ENCODE results near the gene NUP210. TPM values are rescaled to one million over a fixed set of nuclear protein-coding genes. Genes with fewer than 3 reads are reported as not detected.

NUP210 gene
- total and polyA plus RNA-seq, 2 donors (not counting 3 experiments of a cell fraction or from before 2014, with no cell fraction given) = 0.14 to 0.84 TPM

DNA sequence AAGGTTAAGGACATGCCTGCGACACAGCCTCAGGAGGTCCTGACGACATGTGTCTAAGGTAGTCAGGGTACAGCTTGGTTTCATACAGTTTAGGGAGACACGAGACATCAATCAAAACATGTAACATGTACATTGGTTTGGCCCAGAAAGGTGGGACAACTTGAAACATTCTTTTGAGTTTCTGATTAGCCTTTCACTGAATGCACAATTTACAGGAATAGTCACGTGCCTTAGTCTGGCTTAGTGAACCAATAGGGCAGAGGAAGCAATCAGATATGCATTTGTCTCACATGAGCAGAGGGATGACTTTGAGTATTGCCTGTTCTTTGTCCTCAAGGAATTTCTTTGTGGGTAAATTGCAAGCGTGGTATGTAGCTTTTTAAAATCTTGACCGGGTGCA lies 35.5 kb upstream of the NUP210 start:
- Histone ChIP-seq H3K4me2 (ENCODE audit: insufficient read depth, low read length) (no peak overlapping the region), H4K20me1 (replicated peaks; ENCODE audit: control insufficient read depth, extremely low read depth, insufficient read depth, low read length) (no peaks in the 10 kb centered on the region), H3K4me3 (replicated peaks in 1 of 3; ENCODE audit: insufficient read depth in 1 of 3, low read depth in 1 of 3, low read length in 3 of 3) (no peak overlapping the region), H2AFZ (ENCODE audit: low read depth, low read length) (no peak overlapping the region), H3K9me1 (replicated peaks; ENCODE audit: control insufficient read depth, extremely low read depth, insufficient read depth, low read length) (no peaks in the 10 kb centered on the region), H3K9ac (replicated peaks; ENCODE audit: extremely low read depth, insufficient read depth, low read length) (no peak overlapping the region), H3K27ac (ENCODE audit: insufficient read depth, low read depth, low read length) (no peak overlapping the region), H3K27me3 (ENCODE audit: control insufficient read depth in 2 of 2, insufficient read depth in 2 of 2, low read length in 2 of 2) (no peaks in the 10 kb centered on the region), H3K9me3 (replicated peaks; ENCODE audit: control insufficient read depth, insufficient read depth, low read length) (no peaks in the 10 kb centered on the region), H3K36me3 (ENCODE audit: control insufficient read depth in 2 of 2, extremely low read depth in 1 of 2, insufficient read depth in 2 of 2, low read length in 2 of 2) (no peaks in the 10 kb centered on the region), H3K4me1 (ENCODE audit: control insufficient read depth, extremely low read depth, insufficient read depth, low read length) (no peaks in the 10 kb centered on the region), H3K79me2 (ENCODE audit: control insufficient read depth, insufficient read depth, low read length) (no peaks in the 10 kb centered on the region)
- ChIA-PET POLR2A (no interaction called here), CTCF (interaction anchor here (1.2 to 7.9 kb wide), 3 partner anchors 8 to 365 kb away, joined by 3 to 214 read pairs (median 5); no protein-coding TSS in a partner anchor)
- DNase-seq (ENCODE audit: low read depth, low spot score) (no peak), FAIRE-seq (no peak)
- intact Hi-C loops (cut with micrococcal nuclease) = loop anchor here (10.0 kb wide), 2 partner anchors 251 to 461 kb away; no protein-coding TSS in a partner anchor
- BruUV-seq (replicated peaks) = no TSS peak
- TF ChIP-seq, protein P1, sequence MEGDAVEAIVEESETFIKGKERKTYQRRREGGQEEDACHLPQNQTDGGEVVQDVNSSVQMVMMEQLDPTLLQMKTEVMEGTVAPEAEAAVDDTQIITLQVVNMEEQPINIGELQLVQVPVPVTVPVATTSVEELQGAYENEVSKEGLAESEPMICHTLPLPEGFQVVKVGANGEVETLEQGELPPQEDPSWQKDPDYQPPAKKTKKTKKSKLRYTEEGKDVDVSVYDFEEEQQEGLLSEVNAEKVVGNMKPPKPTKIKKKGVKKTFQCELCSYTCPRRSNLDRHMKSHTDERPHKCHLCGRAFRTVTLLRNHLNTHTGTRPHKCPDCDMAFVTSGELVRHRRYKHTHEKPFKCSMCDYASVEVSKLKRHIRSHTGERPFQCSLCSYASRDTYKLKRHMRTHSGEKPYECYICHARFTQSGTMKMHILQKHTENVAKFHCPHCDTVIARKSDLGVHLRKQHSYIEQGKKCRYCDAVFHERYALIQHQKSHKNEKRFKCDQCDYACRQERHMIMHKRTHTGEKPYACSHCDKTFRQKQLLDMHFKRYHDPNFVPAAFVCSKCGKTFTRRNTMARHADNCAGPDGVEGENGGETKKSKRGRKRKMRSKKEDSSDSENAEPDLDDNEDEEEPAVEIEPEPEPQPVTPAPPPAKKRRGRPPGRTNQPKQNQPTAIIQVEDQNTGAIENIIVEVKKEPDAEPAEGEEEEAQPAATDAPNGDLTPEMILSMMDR (IDR thresholded peaks at IDR 0.05; ENCODE audit: extremely low read depth in 1 of 2, insufficient read depth in 1 of 2, low read depth in 1 of 2, low read length in 2 of 2) = no peak
- no peak for TF ChIP-seq FOS (IDR thresholded peaks at IDR 0.05; ENCODE audit: borderline replicate concordance, insufficient read depth, low read length)
- TF ChIP-seq MYC (IDR thresholded peaks at IDR 0.05; ENCODE audit: low read depth, low read length) = no peak
- no peak for TF ChIP-seq GATA2 (IDR thresholded peaks at IDR 0.05; ENCODE audit: insufficient read depth, insufficient read length, low read depth, low read length)
- dilution Hi-C loops (cut with MboI; ENCODE audit: extremely low pct_ligation_motif_present, low sequenced_read_pairs) = loop anchor here (25.0 kb wide), 1 partner anchor 368 kb away; no protein-coding TSS in a partner anchor

Measured in endothelial cell of umbilical vein (primary cell).